Lung (tissue), 12 donors: ENCODE measurements around the gene USP4. TPM values are rescaled to one million over a fixed set of nuclear protein-coding genes. Genes with fewer than 3 reads are reported as not detected.

Source experiments
- ATAC-seq: fragments of 200-7000 bp; cut with Tn5 transposase; one replicate; pipeline ENCODE4 v1.9.1; 2020; ENCODE audit warnings: moderate number of reproducible peaks; ENCODE audit not compliant: insufficient read depth, low FRiP score
- DNase-seq, 3 donors: peaks; one replicate each; pipeline ENCODE4 v3.0.0-alpha.2; 2013 to 2017
- H3K27ac ChIP-seq, 2 donors: one replicate each; pipeline ENCODE4 v1.5.1; 2013; ENCODE audit warnings: mild to moderate bottlenecking in 2 of 2, moderate library complexity in 2 of 2, control low read depth in 1 of 2, inconsistent platforms in 1 of 2, low read depth in 1 of 2, low read length in 1 of 2
- H3K27me3 ChIP-seq, 3 donors: one replicate each; pipeline ENCODE4 v1.5.1; 2013; ENCODE audit warnings: low read length in 2 of 3; ENCODE audit not compliant: control insufficient read depth in 3 of 3, insufficient read depth in 3 of 3
- H3K36me3 ChIP-seq, 4 donors: one replicate each; pipeline ENCODE4 v1.5.1; 2013; ENCODE audit warnings: low read length in 4 of 4, mild to moderate bottlenecking in 1 of 4, moderate library complexity in 1 of 4; ENCODE audit not compliant: control insufficient read depth in 4 of 4, insufficient read depth in 4 of 4
- H3K4me1 ChIP-seq, 5 donors: one replicate each; pipeline ENCODE4 v1.5.1; 2013; ENCODE audit warnings: low read length in 5 of 5, mild to moderate bottlenecking in 2 of 5, moderate library complexity in 1 of 5; ENCODE audit not compliant: control insufficient read depth in 5 of 5, insufficient read depth in 5 of 5
- H3K4me3 ChIP-seq: one replicate; pipeline ENCODE4 v1.5.1; 2013; ENCODE audit warnings: mild to moderate bottlenecking, control low read depth, moderate library complexity
- H3K9ac ChIP-seq, 2 donors: one replicate each; pipeline ENCODE4 v1.5.1; 2013; ENCODE audit warnings: low read length in 2 of 2, control low read depth in 1 of 2; ENCODE audit not compliant: insufficient read depth in 1 of 2
- H3K9me3 ChIP-seq, 4 donors: one replicate each; pipeline ENCODE4 v1.5.1; 2013; ENCODE audit warnings: low read length in 3 of 4, mild to moderate bottlenecking in 1 of 4, moderate library complexity in 1 of 4; ENCODE audit not compliant: control insufficient read depth in 4 of 4, insufficient read depth in 3 of 4
- WGBS, 2 donors: extraction: QIAGEN DNeasy Blood & Tissue Kit; methylation state at CpG; one replicate each; pipeline ENCODE4 v1.1.7; 2013; 5-methylcytosine and 5-hydroxymethylcytosine counted together
- polyA plus RNA-seq, 2 donors: library from polyadenylated mRNA; stranded (reverse); fragments of 200-250 nt; gene quantifications; one replicate each; pipeline ENCODE4 v1.2.1, GENCODE V29; 2013
- total RNA-seq, 2 donors: library from RNA; depleted of rRNA in 1 of 2; stranded (reverse); fragments of >200 nt in 1 of 2; gene quantifications; one replicate each; pipeline ENCODE4 v1.2.1, GENCODE V29; 2014 to 2021
- TF ChIP-seq, protein P1 (sequence below): IDR thresholded peaks from 2 replicates; pipeline ENCODE4 v1.5.1; 2012; ENCODE audit warnings: mild to moderate bottlenecking; ENCODE audit errors: control extremely low read depth, extremely low read depth
- donor health status: control.
- donor health status: control.
- donor health status: Bipolar disorder and iron deficiency.
- donor health status: healthy.
- donor health status: DM: yes; HTN: yes; CAD: no.

The USP4 gene
- total and polyA plus RNA-seq, 4 donors, result 39.4 to 72.4 (median 54.7) TPM

DNA sequence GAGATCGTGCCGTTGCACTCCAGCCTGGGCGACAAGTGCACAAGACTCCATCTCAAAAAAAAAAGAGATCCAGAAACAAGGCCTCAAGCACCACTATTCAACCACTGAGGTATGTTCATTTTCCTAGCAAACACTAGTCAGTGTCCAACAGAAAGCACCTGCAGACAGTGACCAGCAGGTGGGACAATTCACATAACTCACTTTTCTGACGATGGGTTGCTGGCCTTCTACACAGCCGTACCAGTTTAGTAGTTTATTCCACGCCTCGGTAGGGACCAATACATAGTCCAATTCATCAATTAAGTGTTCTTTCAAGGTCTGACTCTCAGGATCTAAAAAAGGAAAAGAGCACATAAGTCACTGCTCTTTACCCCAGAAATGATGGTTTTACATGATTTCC, 12.4 kb downstream of the USP4 start:
- 83 to 85% methylated on average over 7 of the region's 7 CpGs for WGBS, 2 donors
- DNase-seq, result no peak
- Histone ChIP-seq H3K27me3 (no peaks in the 10 kb centered on the region), H3K9me3 (no peaks in the 10 kb centered on the region), H3K27ac (no peak overlapping the region), H3K36me3 (peaks cover 19 to 51% (median 34%) of the 10 kb centered on the region in 4 donors), H3K9ac (no peak overlapping the region), H3K4me1 (no peaks in the 10 kb centered on the region), H3K4me3 (no peak overlapping the region)
- TF ChIP-seq, protein P1, sequence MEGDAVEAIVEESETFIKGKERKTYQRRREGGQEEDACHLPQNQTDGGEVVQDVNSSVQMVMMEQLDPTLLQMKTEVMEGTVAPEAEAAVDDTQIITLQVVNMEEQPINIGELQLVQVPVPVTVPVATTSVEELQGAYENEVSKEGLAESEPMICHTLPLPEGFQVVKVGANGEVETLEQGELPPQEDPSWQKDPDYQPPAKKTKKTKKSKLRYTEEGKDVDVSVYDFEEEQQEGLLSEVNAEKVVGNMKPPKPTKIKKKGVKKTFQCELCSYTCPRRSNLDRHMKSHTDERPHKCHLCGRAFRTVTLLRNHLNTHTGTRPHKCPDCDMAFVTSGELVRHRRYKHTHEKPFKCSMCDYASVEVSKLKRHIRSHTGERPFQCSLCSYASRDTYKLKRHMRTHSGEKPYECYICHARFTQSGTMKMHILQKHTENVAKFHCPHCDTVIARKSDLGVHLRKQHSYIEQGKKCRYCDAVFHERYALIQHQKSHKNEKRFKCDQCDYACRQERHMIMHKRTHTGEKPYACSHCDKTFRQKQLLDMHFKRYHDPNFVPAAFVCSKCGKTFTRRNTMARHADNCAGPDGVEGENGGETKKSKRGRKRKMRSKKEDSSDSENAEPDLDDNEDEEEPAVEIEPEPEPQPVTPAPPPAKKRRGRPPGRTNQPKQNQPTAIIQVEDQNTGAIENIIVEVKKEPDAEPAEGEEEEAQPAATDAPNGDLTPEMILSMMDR, result no peak
- ATAC-seq, result no peak

GRCh38 chr3:49324768-49325167, 15.1 kb downstream of the USP4 start:
- TF ChIP-seq, protein P1, result no peak
- H3K4me1 ChIP-seq, result no peaks in the 10 kb centered on the region
- H3K9ac ChIP-seq, result no peak overlapping the region
- H3K36me3 ChIP-seq, result peaks cover 19 to 57% (median 40%) of the 10 kb centered on the region in 4 donors
- no peak overlapping the region for H3K27ac ChIP-seq
- H3K9me3 ChIP-seq, result no peaks in the 10 kb centered on the region
- WGBS, 2 donors, result 95 to 96% methylated on average over 7 of the region's 7 CpGs
- ATAC-seq (no peak), DNase-seq (no peak)
- H3K27me3 ChIP-seq, result no peaks in the 10 kb centered on the region
- no peak overlapping the region for H3K4me3 ChIP-seq

DNA sequence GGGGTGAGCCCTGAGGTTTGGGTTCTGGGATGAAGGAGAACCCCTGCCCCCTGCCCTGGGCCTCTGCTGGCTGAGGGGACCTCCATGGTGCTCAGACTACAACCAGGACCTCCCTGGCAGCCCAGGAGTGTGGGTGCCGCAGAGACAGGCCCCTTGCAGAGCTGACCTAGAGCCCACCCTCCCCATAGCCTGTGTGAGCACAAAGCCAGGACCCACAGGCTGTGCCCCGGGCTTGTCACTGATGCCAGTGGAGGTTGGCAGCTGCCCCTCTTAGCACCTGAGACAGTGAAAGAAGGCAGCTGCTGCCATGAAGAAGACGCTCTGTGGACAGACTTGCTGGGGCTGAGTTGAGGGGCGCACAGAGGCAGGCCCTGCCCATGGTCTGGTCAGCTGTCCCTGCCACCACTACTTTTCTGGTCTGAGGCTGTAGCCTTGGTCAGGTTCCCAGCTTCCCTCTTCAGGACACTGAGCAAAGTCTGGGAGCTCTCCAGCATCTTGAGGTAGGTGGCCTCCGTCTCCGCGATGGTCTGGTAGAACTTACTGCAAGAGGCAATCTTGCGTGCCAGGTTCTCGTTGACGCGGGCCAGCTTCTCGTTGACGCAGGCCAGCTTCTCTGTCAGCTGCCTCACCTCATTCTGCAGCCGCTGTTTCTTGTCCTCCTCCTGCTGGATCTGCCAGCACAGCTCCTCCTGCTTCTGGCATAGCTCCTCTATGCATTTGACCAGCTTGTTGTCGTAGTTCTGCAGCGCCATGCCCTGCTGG, 23.0 kb downstream of the USP4 start:
- Histone ChIP-seq H3K9me3 (no peaks in the 10 kb centered on the region), H3K4me1 (peaks cover 0 to 3% (median 0%) of the 10 kb centered on the region in 5 donors), H3K4me3 (no peak overlapping the region), H3K36me3 (peaks cover 15 to 46% (median 28%) of the 10 kb centered on the region in 4 donors), H3K9ac (no peak overlapping the region), H3K27me3 (no peaks in the 10 kb centered on the region), H3K27ac (peak overlapping the region in 1 of 2 donors; percentile 23)
- DNase-seq, result peak in 1 of 3 donors; percentile 14
- TF ChIP-seq, protein P1, result no peak
- 93 to 96% methylated on average over 16 of the region's 16 CpGs for WGBS, 2 donors
- ATAC-seq, result no peak
